ENCODE data around the gene OGDH.
A peak's percentile ranks its signal among the peaks of the same experiment; 100 is the strongest.

OGDH gene

DNA sequence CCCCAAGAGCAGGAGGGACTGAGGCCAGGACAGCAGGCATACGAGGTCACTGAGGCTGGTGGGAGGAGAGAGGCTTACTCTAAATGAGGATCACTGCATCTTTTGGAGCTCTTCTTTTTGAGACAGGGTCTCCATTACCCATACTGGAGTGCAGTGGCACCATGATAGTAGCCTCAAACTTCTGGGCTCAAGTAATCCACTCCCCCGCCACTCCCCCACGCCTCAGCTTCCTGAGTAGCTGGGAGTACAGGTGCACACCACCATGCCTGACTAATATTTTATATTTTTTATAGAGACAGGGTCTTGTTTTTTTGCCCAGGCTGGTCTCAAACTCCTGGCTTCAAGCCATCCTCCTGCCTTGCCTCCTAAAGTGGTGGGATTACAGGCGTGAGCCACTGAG, 25.8 kb downstream of the OGDH start:
- Mint-ChIP-seq H3K9me3 (no peaks in the 10 kb centered on the region), H3K4me3 (no peak overlapping the region), H3K4me1 (peaks cover 81% of the 10 kb centered on the region), H3K36me3 (peaks cover 62% of the 10 kb centered on the region), H3K27ac (peak overlapping the region; percentile 96), H3K27me3 (no peaks in the 10 kb centered on the region)
- CTCF ChIA-PET: no interaction called here
- DNase-seq: no peak

DNA sequence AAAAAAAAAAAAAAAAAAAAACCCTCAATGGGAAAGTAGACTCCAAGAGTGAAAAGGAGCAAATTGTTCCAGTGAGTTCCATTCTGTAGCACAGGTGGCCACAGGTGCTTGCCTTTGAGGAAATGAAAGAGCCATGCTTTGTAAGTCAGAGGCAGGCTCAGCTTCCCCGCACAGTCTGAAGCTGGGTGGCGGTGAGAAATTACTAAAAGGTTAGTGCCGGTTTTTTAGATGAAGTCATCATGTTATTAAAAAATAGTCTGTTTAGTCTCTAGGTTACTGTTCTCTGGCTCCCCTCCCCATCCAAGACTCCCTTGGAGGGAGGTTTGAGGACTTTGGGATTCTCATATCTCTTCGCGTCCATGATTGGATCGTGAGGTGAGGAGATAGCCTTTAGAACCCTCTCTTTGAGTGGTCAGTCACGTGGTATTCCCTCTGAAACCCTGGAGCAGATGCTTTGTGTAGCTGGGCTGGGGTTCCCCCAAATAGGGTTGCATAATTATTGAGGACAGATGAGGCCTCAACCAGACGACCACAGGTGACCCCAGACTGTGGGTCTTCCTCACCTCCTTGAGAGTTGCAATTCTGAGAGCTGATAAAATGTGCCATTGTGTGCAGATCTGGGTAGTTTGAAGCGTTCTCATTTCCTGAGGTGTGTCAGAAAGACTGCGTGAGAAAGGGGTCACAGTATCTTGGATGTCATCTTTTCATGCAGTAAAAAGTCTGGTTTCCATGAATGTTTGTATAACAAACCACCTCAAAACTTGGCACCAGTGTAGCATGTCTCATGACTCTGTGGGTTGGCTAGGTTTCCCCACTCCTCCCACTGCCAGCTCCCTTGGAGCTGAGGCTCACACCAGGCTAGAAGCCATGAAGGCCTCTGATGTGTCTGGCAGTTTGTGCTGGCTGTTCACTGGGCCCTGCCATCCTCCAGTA, 27.1 kb downstream of the OGDH start:
- DNase-seq: peak; percentile 60
- CTCF ChIA-PET: interaction anchor here (0.9 kb wide), 2 partner anchors 9 to 503 kb away, joined by 3 read pairs; no protein-coding TSS in a partner anchor
- peaks cover 94% of the 10 kb centered on the region for H3K4me1 Mint-ChIP-seq
- H3K9me3 Mint-ChIP-seq: no peaks in the 10 kb centered on the region
- H3K4me3 Mint-ChIP-seq: no peak overlapping the region
- H3K36me3 Mint-ChIP-seq: peaks cover 67% of the 10 kb centered on the region
- H3K27ac Mint-ChIP-seq: peak overlapping the region; percentile 88
- no peaks in the 10 kb centered on the region for H3K27me3 Mint-ChIP-seq

- no peak for DNase-seq
- H3K27ac Mint-ChIP-seq: peak overlapping the region; percentile 88
- CTCF ChIA-PET: interaction anchor here (0.9 to 1.5 kb wide), 2 partner anchors 116 to 503 kb away, joined by 3 read pairs; no protein-coding TSS in a partner anchor
- no peak overlapping the region for H3K4me3 Mint-ChIP-seq
- no peaks in the 10 kb centered on the region for H3K9me3 Mint-ChIP-seq
- peaks cover 63% of the 10 kb centered on the region for H3K36me3 Mint-ChIP-seq
- H3K4me1 Mint-ChIP-seq: peaks cover 96% of the 10 kb centered on the region
- H3K27me3 Mint-ChIP-seq: no peaks in the 10 kb centered on the region
These were observed 27.9 kb downstream of the OGDH start for GRCh38 chr7:44634187-44634838.

DNA sequence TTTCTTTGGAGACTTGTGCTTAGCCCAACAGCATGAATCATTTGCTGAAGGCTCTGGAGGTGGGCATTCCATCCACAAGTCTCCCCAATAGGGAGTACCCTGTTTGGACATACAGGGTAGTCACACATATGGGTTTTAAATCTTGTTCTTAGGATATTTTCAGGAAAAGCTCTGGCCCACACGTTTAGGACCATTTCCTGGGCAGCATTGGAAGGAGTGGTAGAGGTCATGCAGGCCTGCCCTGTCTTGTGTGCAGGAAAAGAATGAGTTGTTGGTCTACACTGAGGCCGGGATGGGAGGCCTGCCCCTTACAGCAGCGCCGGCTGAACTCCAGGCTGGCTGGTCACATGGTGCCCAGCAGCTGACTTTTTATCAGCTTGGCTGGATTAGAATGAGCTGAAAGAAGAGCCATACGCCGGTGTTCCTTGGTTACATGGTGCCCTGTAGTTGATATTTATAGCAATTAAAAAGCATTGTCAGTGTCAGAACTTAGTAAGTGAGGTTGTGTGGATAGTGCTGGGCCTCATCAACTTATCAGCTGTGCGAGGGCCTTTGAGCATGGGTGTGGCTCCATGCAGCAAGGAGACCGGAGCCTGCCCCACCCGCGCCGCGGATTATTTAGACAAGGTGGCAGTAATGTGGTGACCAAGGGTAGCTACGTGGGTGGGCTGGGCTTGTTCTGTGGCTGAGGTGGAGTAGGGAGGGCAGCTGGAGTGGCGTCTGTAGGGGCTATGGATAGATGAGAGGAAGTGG, 28.6 kb downstream of the OGDH start:
- Mint-ChIP-seq H3K4me3 (no peak overlapping the region), H3K36me3 (peaks cover 63% of the 10 kb centered on the region), H3K27ac (peak overlapping the region; percentile 88), H3K4me1 (peaks cover 99% of the 10 kb centered on the region), H3K27me3 (no peaks in the 10 kb centered on the region), H3K9me3 (no peaks in the 10 kb centered on the region)
- CTCF ChIA-PET: interaction anchor here (1.1 to 1.5 kb wide), 2 partner anchors 9 to 115 kb away, joined by 3 to 4 read pairs; no protein-coding TSS in a partner anchor
- no peak for DNase-seq

DNA sequence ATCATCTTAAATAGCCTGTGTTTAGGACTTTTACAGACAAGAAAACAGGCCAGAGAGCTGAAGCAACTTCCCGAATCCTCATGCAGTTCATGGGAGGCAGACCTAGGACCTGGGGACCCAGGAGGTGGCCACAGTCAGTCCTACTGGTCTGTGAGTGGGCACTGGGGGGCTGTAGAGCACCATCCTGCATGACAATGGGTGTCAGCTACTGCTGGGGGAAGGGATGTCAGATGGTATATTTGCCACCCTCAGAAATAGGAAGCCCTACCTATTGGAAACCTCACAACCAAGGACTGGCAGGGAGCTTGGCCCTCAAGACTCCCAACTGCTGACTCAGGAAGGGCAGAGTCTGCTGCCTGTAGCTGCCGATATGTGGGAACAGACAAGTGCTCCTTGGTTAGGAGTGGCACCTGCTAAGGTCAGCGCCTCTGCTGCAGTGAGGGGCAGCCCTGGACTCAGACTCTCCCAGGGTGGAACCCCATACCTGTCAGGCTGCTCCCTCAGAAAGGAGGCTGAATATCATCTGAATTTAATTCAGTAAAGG, 29.7 kb downstream of the OGDH start:
- peak overlapping the region; percentile 88 for H3K27ac Mint-ChIP-seq
- H3K36me3 Mint-ChIP-seq: peaks cover 58% of the 10 kb centered on the region
- no peaks in the 10 kb centered on the region for H3K9me3 Mint-ChIP-seq
- CTCF ChIA-PET: interaction anchor here (0.9 to 1.5 kb wide), 3 partner anchors 11 to 211 kb away, joined by 3 to 4 read pairs (median 4); no protein-coding TSS in a partner anchor
- no peak for DNase-seq
- no peak overlapping the region for H3K4me3 Mint-ChIP-seq
- H3K27me3 Mint-ChIP-seq: no peaks in the 10 kb centered on the region
- peaks cover 95% of the 10 kb centered on the region for H3K4me1 Mint-ChIP-seq

DNA sequence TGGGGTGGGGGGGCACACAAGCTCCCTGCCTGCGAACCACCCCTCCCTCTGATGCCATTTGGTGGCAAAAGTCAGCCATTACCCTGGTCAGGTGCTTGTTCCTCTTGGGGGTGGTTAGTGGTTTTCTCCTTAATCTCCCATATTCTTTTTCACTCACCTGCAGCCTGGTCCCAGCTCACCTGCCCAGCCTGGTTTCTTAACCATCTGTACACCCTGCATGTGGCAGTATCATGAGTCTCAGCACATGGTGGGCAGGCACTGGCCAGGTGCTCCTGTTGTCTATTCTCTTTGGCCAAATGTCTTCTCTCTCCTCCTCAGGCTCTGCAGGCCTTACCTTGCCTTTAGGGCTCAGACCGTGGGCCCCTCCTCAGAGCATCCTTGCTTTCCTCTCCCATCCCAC, 30.5 kb downstream of the OGDH start:
- no peak overlapping the region for H3K4me3 Mint-ChIP-seq
- peak overlapping the region; percentile 100 for H3K27ac Mint-ChIP-seq
- peaks cover 93% of the 10 kb centered on the region for H3K4me1 Mint-ChIP-seq
- CTCF ChIA-PET: interaction anchor here (0.9 kb wide), 1 partner anchor 210 kb away, joined by 4 read pairs; no protein-coding TSS in a partner anchor
- no peaks in the 10 kb centered on the region for H3K9me3 Mint-ChIP-seq
- DNase-seq: no peak
- H3K36me3 Mint-ChIP-seq: peaks cover 57% of the 10 kb centered on the region
- no peaks in the 10 kb centered on the region for H3K27me3 Mint-ChIP-seq

GRCh38 chr7:44637788-44638594, 31.6 kb downstream of the OGDH start:
- CTCF ChIA-PET: interaction anchor here (0.7 to 3.0 kb wide), 8 partner anchors 13 to 112 kb away, joined by 3 to 16 read pairs (median 4); partner anchors contain the start of genes OGDH and TMED4
- no peaks in the 10 kb centered on the region for H3K27me3 Mint-ChIP-seq
- DNase-seq: peak; percentile 83
- peak overlapping the region; percentile 100 for H3K27ac Mint-ChIP-seq
- peak overlapping the region; percentile 68 for H3K4me3 Mint-ChIP-seq
- peaks cover 57% of the 10 kb centered on the region for H3K36me3 Mint-ChIP-seq
- peaks cover 83% of the 10 kb centered on the region for H3K4me1 Mint-ChIP-seq
- no peaks in the 10 kb centered on the region for H3K9me3 Mint-ChIP-seq

- H3K27ac Mint-ChIP-seq: peak overlapping the region; percentile 100
- no peaks in the 10 kb centered on the region for H3K27me3 Mint-ChIP-seq
- CTCF ChIA-PET: interaction anchor here (0.7 to 3.0 kb wide), 10 partner anchors 14 to 111 kb away, joined by 3 to 16 read pairs (median 4); partner anchors contain the start of genes OGDH and TMED4
- peaks cover 50% of the 10 kb centered on the region for H3K36me3 Mint-ChIP-seq
- no peaks in the 10 kb centered on the region for H3K9me3 Mint-ChIP-seq
- peaks cover 78% of the 10 kb centered on the region for H3K4me1 Mint-ChIP-seq
- peak overlapping the region; percentile 68 for H3K4me3 Mint-ChIP-seq
- peak; percentile 91 for DNase-seq
These were observed 32.5 kb downstream of the OGDH start for GRCh38 chr7:44638611-44639557.

DNA sequence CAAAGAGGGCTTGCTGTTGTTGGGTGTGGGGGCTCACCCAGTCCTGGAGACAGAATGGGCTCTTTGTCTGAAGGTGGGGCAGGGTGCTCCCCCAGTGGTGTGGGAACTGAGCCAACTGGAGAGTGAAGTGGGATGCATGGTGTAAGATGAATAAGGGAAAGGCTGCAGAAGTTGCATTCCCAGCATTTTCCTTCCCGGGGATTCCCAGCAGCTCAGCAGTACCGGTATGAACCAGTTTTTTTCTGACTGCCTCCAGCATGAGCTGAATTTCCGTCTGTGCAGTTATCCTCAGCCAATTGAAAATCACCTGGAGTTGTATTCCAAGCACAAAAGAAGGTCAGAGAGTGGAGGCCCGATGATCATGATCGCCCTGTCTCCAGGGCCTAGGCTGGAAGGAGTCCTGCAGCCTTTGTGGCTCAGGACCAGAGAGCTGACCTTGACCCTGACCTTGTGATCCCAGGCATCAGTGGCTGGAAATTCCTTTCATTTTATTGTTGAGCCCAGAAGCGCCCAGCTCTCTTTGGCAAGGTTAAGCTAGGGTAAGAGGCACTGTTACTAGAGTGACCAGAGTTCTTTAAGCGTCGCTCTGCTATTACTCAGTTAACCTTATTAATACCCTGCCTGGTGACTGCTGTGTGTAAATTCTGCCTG, 33.4 kb downstream of the OGDH start:
- H3K4me1 Mint-ChIP-seq: peaks cover 68% of the 10 kb centered on the region
- CTCF ChIA-PET: interaction anchor here (0.9 to 3.0 kb wide), 8 partner anchors 15 to 157 kb away, joined by 3 to 16 read pairs (median 5); partner anchors contain the start of gene OGDH
- H3K4me3 Mint-ChIP-seq: peak overlapping the region; percentile 42
- no peaks in the 10 kb centered on the region for H3K27me3 Mint-ChIP-seq
- H3K9me3 Mint-ChIP-seq: no peaks in the 10 kb centered on the region
- H3K36me3 Mint-ChIP-seq: peaks cover 48% of the 10 kb centered on the region
- DNase-seq: no peak
- H3K27ac Mint-ChIP-seq: peak overlapping the region; percentile 100

DNA sequence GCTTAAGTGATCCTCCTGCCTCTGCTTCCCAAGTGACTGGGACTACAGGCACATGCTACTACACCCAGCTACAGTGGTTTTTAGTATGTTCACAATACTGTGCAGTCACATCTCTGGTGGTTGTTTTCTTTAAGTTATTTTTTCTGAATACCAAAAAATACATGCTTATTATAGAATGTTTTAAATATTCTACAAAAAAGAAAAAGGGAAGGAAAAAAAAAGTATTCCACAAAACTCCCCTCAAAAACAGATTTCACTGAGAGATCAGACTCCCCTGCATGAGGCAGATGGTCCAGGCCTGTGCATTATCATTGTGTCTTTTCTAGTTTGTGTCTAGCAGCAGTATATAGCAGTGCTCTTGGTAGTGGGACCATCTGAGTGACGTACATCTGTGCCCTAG, 36.8 kb downstream of the OGDH start:
- no peak for DNase-seq
- CTCF ChIA-PET: no interaction called here

DNA sequence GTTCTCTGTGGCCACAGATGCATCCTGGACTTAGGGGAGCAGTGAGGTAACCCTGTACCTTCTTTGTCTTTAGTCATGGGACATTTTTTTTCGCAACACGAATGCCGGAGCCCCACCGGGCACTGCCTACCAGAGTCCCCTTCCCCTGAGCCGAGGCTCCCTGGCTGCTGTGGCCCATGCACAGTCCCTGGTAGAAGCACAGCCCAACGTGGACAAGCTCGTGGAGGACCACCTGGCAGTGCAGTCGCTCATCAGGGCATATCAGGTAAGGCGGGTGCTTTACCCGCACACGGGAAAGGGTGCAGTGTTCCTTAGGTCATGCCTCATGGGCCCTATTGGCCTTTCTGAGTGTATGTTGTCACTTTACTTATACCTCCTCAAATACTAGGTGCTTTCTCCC, 38.8 kb downstream of the OGDH start:
- peaks cover 14% of the 10 kb centered on the region for H3K4me1 Mint-ChIP-seq
- H3K36me3 Mint-ChIP-seq: peaks cover 47% of the 10 kb centered on the region
- CTCF ChIA-PET: no interaction called here
- no peak overlapping the region for H3K4me3 Mint-ChIP-seq
- no peak for DNase-seq
- no peaks in the 10 kb centered on the region for H3K27me3 Mint-ChIP-seq
- H3K9me3 Mint-ChIP-seq: no peaks in the 10 kb centered on the region
- peak overlapping the region; percentile 74 for H3K27ac Mint-ChIP-seq

More for the DNA sequence above, 36.8 kb downstream of the OGDH start:
- peaks cover 49% of the 10 kb centered on the region for H3K36me3 Mint-ChIP-seq
- H3K4me1 Mint-ChIP-seq: peaks cover 34% of the 10 kb centered on the region
- H3K27ac Mint-ChIP-seq: no peak overlapping the region
- no peaks in the 10 kb centered on the region for H3K9me3 Mint-ChIP-seq
- H3K4me3 Mint-ChIP-seq: no peak overlapping the region
- H3K27me3 Mint-ChIP-seq: no peaks in the 10 kb centered on the region

DNA sequence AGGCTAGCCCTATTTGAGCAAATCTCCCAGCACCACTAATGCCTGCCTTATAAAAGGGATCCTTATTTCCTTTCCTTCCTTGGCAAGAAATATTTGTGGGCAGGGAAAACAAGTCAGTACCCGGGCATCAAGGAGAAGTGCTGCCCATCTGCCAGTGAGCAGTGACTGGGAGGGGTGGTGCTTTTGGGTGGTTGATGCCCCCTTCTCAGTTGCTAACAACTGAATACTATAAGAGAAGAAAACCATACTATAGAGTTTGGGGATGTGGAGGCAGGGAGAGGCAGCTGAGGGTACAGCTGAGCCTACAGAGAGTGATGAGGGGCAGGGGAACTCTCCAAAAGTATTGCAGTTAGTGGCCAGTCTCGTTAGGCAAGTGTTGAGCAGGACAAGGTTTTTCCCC, 39.3 kb downstream of the OGDH start:
- H3K36me3 Mint-ChIP-seq: peaks cover 46% of the 10 kb centered on the region
- no peaks in the 10 kb centered on the region for H3K27me3 Mint-ChIP-seq
- no peaks in the 10 kb centered on the region for H3K9me3 Mint-ChIP-seq
- no peak for DNase-seq
- H3K27ac Mint-ChIP-seq: peak overlapping the region; percentile 74
- CTCF ChIA-PET: no interaction called here
- H3K4me1 Mint-ChIP-seq: peaks cover 9% of the 10 kb centered on the region
- no peak overlapping the region for H3K4me3 Mint-ChIP-seq

Data from activated naive CD4-positive, alpha-beta T cell treated with anti-CD3 and anti-CD28 coated beads, Interleukin-2, amount 10 ng/mL, durations not matched to agents 7 days and 5 days (primary cell).